SH-SY5Y (cell line): ENCODE measurements around the gene EVC2.

Experiments
- GATA2 ChIP-seq: IDR thresholded peaks from 2 replicates; pipeline ENCODE4 v1.6.1; 2011; ENCODE audit warnings: mild to moderate bottlenecking, low read depth, low read length
- GATA3 ChIP-seq: IDR thresholded peaks from 2 replicates; pipeline ENCODE4 v1.6.1; 2011; ENCODE audit warnings: low read depth, mild to moderate bottlenecking, low read length, moderate library complexity

DNA sequence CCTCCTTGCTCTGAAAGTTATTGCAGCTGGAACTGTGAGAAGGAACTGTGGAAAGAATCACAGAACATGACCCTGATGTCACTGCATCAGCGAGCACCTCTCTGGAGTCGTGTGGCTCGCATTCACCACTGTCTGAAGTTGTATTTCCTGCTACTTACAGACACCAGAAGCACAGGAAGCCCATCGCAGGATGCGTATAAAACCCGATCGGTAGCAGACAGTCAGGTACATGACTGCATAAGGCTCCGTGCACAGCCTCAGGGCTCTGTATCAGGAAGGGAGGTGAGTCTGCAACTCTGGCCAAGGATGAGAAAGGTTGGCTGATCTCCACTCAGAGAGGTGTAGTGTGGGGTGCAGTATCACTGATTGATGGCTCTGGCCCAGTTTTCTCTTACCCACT, 134.4 kb downstream of the EVC2 start:
- TF ChIP-seq GATA3 (no peak), GATA2 (no peak)
